ENCODE measurements around the gene MPP7. TPM values are rescaled to one million over a fixed set of nuclear protein-coding genes. Genes with fewer than 3 reads are reported as not detected.
A peak's percentile ranks its signal among the peaks of the same experiment; 100 is the strongest.

MPP7 gene
- total RNA-seq, 1 experiment from 2014 or later: 9.1 TPM

- no peak for TF ChIP-seq CTCF (conservative IDR thresholded peaks at IDR 0.05; ENCODE audit: low read depth, low read length)
- no peak for TF ChIP-seq EZH2 (IDR thresholded peaks at IDR 0.05; ENCODE audit: low read length, unreplicated experiment)
- TF ChIP-seq EZH2phosphoT487 (IDR thresholded peaks at IDR 0.05; ENCODE audit: borderline replicate concordance, low read length): no peak
- Histone ChIP-seq H3F3A (ENCODE audit: low read length, unreplicated experiment) (no peaks in the 10 kb centered on the region), H3K4me3 (ENCODE audit: low read length) (no peak overlapping the region), H3K4me2 (ENCODE audit: low read length) (no peak overlapping the region), H3K27ac (ENCODE audit: low read length) (no peak overlapping the region), H4K20me1 (ENCODE audit: low read length) (no peaks in the 10 kb centered on the region), H3K36me3 (ENCODE audit: low read depth, low read length) (no peaks in the 10 kb centered on the region), H3K9me3 (ENCODE audit: low read length) (no peaks in the 10 kb centered on the region), H3K9me2 (replicated peaks; ENCODE audit: low read length) (no peaks in the 10 kb centered on the region), H3K79me2 (ENCODE audit: low read length) (no peaks in the 10 kb centered on the region), H3K4me1 (ENCODE audit: insufficient read depth, low read length) (peaks cover 3% of the 10 kb centered on the region; the same call in 1 of the 2 replicates), H3K9ac (ENCODE audit: low read length) (no peak overlapping the region), H3K27me3 (ENCODE audit: low read length) (no peaks in the 10 kb centered on the region), H2AFZ (ENCODE audit: low read length) (no peak overlapping the region)
- DNase-seq: peak; percentile 22
- intact Hi-C loops (cut with micrococcal nuclease): no loop called here
- no peak for ATAC-seq
- BruUV-seq (replicated peaks): no TSS peak
- ChIA-PET POLR2A (ENCODE audit: unreplicated experiment) (no interaction called here), CTCF (no interaction called here)
These were observed 18.7 kb downstream of the MPP7 start for GRCh38 chr10:28284126-28284525.

GRCh38 chr10:28283251-28283650, 19.6 kb downstream of the MPP7 start:
- H3K27ac ChIP-seq (ENCODE audit: low read length): no peak overlapping the region
- DNase-seq: no peak
- ChIA-PET POLR2A (ENCODE audit: unreplicated experiment) (no interaction called here), CTCF (no interaction called here)
- intact Hi-C loops (cut with micrococcal nuclease): no loop called here
- no peak for ATAC-seq
- no TSS peak for BruUV-seq (replicated peaks)
- no peaks in the 10 kb centered on the region for H3K27me3 ChIP-seq (ENCODE audit: low read length)
- no peak overlapping the region for H3K9ac ChIP-seq (ENCODE audit: low read length)
- no peaks in the 10 kb centered on the region for H3F3A ChIP-seq (ENCODE audit: low read length, unreplicated experiment)
- H3K36me3 ChIP-seq (ENCODE audit: low read depth, low read length): no peaks in the 10 kb centered on the region
- TF ChIP-seq CTCF (conservative IDR thresholded peaks at IDR 0.05; ENCODE audit: low read depth, low read length): no peak
- no peak for TF ChIP-seq EZH2phosphoT487 (IDR thresholded peaks at IDR 0.05; ENCODE audit: borderline replicate concordance, low read length)
- no peak for TF ChIP-seq EZH2 (IDR thresholded peaks at IDR 0.05; ENCODE audit: low read length, unreplicated experiment)
- H2AFZ ChIP-seq (ENCODE audit: low read length): no peak overlapping the region
- no peak overlapping the region for H3K4me2 ChIP-seq (ENCODE audit: low read length)
- H3K9me2 ChIP-seq (replicated peaks; ENCODE audit: low read length): no peaks in the 10 kb centered on the region
- no peaks in the 10 kb centered on the region for H3K9me3 ChIP-seq (ENCODE audit: low read length)
- H3K4me3 ChIP-seq (ENCODE audit: low read length): no peak overlapping the region
- no peaks in the 10 kb centered on the region for H4K20me1 ChIP-seq (ENCODE audit: low read length)
- no peaks in the 10 kb centered on the region for H3K79me2 ChIP-seq (ENCODE audit: low read length)
- peaks cover 3% of the 10 kb centered on the region; the same call in 1 of the 2 replicates for H3K4me1 ChIP-seq (ENCODE audit: insufficient read depth, low read length)

GRCh38 chr10:28282336-28282735, 20.5 kb downstream of the MPP7 start:
- no peak overlapping the region for H3K27ac ChIP-seq (ENCODE audit: low read length)
- DNase-seq (no peak), ATAC-seq (no peak)
- no peak overlapping the region for H3K4me2 ChIP-seq (ENCODE audit: low read length)
- H3K79me2 ChIP-seq (ENCODE audit: low read length): no peaks in the 10 kb centered on the region
- TF ChIP-seq CTCF (conservative IDR thresholded peaks at IDR 0.05; ENCODE audit: low read depth, low read length) (no peak), EZH2phosphoT487 (IDR thresholded peaks at IDR 0.05; ENCODE audit: borderline replicate concordance, low read length) (no peak), EZH2 (IDR thresholded peaks at IDR 0.05; ENCODE audit: low read length, unreplicated experiment) (no peak)
- intact Hi-C loops (cut with micrococcal nuclease): no loop called here
- H3K4me1 ChIP-seq (ENCODE audit: insufficient read depth, low read length): peaks cover 3% of the 10 kb centered on the region; the same call in 1 of the 2 replicates
- POLR2A ChIA-PET (ENCODE audit: unreplicated experiment): no interaction called here
- no TSS peak for BruUV-seq (replicated peaks)
- no peak overlapping the region for H3K9ac ChIP-seq (ENCODE audit: low read length)
- H3F3A ChIP-seq (ENCODE audit: low read length, unreplicated experiment): no peaks in the 10 kb centered on the region
- H3K36me3 ChIP-seq (ENCODE audit: low read depth, low read length): no peaks in the 10 kb centered on the region
- H2AFZ ChIP-seq (ENCODE audit: low read length): no peak overlapping the region
- no peaks in the 10 kb centered on the region for H3K9me3 ChIP-seq (ENCODE audit: low read length)
- CTCF ChIA-PET: no interaction called here
- no peaks in the 10 kb centered on the region for H4K20me1 ChIP-seq (ENCODE audit: low read length)
- no peaks in the 10 kb centered on the region for H3K9me2 ChIP-seq (replicated peaks; ENCODE audit: low read length)
- H3K27me3 ChIP-seq (ENCODE audit: low read length): no peaks in the 10 kb centered on the region
- no peak overlapping the region for H3K4me3 ChIP-seq (ENCODE audit: low read length)
